GM18870 (cell line): ENCODE data around the gene THAP3.
A peak's percentile ranks its signal among the peaks of the same experiment; 100 is the strongest.
"Not testable (repeated sequence)": the region's sequence is repeated elsewhere in the genome, so short reads cannot be mapped to it uniquely, and the experiment has no call there.

Experiments
- ATAC-seq: cut with Tn5 transposase; IDR thresholded peaks from one replicate; pipeline ENCODE4 v1.9.1; 2021; ENCODE audit warnings: moderate library complexity; ENCODE audit not compliant: unreplicated experiment

Gene THAP3

DNA sequence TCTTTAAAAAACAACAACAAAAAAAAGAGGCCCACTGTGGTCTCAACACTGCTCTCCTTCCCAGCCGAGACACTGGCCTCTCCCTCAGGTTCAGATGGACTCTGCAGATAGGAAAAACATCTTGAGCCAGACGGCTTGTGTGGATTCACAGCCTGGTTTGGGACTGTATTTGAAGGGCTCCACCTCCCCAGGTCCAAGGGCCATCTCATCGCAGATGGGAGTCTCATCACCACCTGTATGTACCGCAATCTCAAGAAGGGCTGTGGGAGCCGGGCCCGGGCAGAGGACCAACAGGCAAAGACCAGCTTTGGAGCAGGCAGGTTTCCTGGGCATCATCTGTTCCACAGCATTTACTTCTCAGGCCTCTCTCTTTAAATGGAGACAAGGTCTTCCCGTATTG, 34.6 kb upstream of the THAP3 start:
- no peak for ATAC-seq

DNA sequence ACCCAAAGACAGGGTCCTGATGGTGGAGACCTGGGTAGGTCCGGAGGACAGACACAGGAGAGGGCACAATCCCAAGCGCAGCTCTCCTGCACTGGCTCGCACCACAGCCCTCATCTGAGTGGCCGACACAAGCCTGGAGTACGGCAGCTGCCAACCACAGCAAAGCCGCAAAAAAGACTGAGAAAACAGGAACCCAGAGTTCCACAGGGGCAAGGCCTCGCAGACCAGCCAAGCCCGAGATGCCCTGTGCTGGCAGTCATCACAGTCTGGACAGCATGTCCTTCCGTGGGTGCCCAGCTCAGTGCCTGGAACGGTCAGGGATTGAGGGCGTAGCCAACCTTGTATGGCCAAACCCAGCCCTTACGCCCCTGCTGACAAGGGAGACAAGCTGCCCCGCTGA, 33.4 kb upstream of the THAP3 start:
- ATAC-seq: no peak

- no peak for ATAC-seq
Measured at GRCh38 chr1:6591644-6592043, 33.0 kb upstream of the THAP3 start.

- no peak for ATAC-seq
Measured at GRCh38 chr1:6592441-6592840, 32.2 kb upstream of the THAP3 start.

DNA sequence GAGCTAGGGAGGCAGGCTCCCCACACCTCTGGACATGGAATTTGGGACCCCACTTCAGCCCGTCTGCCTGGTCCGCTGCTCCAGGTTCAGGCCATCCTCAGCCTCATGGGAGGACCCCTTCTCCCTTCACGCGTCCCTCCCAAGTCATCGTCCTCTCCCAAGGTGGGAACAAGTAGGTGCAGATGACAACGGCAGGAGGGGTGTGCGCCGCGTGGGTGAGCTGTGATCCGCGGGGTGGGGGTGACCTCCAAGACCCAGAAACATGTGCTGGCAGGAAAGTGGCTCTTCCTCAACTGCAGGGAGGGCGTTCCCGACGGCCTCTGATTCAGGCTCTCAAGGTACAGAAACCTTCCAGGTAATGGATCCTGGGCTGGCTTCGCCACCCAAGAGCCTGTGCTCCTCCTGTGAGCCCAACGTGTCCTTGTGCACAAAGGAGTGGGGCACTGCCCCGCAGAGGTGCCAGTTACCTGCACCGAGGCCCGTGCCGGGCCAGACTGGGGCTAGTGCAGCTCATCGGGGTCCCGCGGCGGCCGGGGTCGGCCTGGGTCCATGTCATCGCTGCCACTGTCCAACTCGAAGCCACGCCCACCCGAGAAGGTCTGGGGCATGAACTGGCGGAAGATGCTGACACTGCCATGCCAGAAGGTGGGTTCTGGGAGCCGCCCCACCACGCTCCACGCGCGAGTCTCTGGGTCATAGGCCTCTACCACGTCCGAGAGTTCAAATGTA, 31.6 kb upstream of the THAP3 start:
- no peak for ATAC-seq

GRCh38 chr1:6593810-6594209, 30.9 kb upstream of the THAP3 start:
- ATAC-seq: no peak

DNA sequence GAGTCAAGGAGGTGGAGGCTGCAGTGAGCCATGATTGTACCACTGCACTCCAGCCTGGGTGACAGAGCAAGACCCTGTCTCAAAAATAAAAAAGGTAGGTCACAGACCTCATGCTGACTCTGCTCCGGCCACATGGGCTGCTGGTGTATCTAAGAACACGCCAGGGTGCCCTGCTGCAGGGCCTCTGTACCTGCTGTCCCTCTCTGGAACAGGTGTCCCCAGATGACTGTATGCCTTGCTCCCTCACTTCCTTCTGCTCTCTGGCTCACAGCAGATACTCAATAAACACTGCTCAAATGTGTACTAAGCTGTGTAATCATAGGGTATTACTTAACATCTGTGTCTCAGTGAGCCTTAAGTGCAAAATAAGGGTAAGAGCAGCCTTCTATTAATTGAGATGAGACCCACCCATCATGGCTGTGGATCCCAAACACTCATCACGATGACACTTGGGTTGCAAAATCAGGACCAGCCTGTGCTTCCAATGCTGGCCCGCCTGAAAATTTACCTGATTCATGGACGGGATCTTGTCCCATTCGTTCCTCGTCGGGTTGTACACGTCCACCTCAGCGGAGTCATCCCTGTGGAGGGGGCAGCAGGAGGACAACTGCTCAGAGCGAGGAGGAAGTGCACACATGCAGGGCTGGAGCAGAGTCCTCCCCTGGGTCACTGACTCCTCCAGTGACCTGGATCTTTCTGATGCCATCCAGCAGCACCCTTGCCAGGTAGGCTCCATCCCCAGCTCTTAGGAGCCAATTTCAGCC, 29.5 kb upstream of the THAP3 start:
- no peak for ATAC-seq

- ATAC-seq: no peak
Measured at GRCh38 chr1:6596351-6596750, 28.3 kb upstream of the THAP3 start.

- ATAC-seq: no peak
Measured at GRCh38 chr1:6596886-6597776, 27.5 kb upstream of the THAP3 start.

- ATAC-seq: no peak
Measured at GRCh38 chr1:6597777-6598131, 26.9 kb upstream of the THAP3 start.

- ATAC-seq: no peak
Measured at GRCh38 chr1:6599141-6599975, 25.3 kb upstream of the THAP3 start.

GRCh38 chr1:6599991-6600390, 24.7 kb upstream of the THAP3 start:
- not testable (repeated sequence) for ATAC-seq

DNA sequence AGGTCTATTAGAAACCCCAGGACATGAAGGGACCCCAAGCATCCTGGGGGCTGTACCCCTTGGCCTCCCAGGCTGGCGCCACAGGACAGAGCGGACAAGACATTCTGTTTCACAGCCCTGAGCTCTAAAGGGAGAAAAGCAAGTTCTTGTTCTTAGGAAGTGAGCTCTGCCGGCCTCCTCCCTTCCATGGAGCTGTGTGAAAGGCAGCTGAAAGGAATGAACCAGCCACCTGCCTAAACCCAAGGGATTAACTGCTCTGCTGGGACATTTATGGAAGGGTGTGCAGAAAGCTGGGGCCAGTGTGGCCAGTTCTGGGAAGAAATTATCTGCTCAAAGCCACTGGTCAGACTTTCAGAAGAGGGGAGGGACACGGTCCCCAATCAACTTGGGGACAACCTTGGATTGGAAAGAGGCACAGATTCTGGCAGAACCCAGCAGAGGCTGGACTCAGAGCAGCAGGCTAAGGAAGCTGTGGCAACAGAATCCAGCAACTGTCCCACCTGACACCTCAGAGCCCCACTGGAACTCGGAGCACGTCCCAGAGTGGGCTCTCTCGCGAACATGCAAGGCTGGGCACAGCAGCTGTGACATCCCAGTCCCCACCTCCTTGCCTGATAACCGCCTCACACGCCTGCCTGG, 24.1 kb upstream of the THAP3 start:
- peak; percentile 4 for ATAC-seq

GRCh38 chr1:6601049-6601922, 23.4 kb upstream of the THAP3 start:
- peak; percentile 34 for ATAC-seq

DNA sequence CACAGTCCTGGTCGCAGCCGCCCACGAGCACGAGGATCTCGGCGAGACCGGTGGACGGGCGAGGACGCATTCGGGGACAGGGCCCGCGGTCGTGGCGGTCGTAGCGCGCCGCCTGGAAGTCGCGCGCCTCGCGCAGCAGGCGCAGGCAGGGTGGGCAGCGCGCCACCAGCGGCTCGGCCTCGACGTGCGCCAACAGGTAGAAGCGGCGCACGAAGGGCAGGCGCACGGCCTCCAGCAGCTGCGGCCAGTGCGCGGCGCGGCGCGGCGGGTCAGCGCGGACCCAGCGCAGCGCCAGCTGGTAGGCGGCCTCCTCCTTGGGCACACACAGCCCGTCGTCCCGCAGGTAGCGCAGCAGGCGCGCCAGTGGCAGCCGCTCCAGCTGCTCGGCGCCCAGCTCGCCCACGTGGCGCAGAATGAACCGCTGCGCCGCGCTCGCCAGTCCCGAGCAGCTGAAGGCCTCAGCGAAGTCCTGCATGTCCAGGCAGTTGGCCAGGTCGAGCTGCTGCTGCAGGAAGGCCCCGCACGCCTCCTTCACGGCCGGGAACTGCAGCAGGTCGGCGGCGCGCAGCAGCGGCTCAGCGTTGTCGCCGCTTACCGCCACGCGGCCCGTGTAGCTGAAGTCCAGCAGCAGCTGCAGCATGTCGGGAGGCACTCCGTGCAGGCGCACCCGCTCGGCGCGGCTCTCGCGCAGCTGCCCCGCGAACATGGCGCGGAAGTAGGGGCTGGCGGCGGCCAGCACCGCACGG, 22.6 kb upstream of the THAP3 start:
- peak; percentile 24 for ATAC-seq

GRCh38 chr1:6602669-6603237, 21.9 kb upstream of the THAP3 start, which contains the start of gene KLHL21:
KLHL21 (minus strand) TSS chr1:6602869; CDS start chr1:6602817, 52 bp downstream.
- peak; percentile 16 for ATAC-seq

GRCh38 chr1:6603238-6603914, 21.3 kb upstream of the THAP3 start:
- ATAC-seq: peak; percentile 30
